A673 (cell line): ENCODE results near the gene IRAK3.

Experiments used
- EZH2 ChIP-seq: fragments of 200-600 bp; sonication (generic); IDR thresholded peaks from 2 replicates; pipeline ENCODE4 v1.6.1; 2017; ENCODE audit warnings: borderline replicate concordance, low read depth, mild to moderate bottlenecking, mixed read lengths, antibody characterized with exemption, low read length; ENCODE audit not compliant: poor library complexity, severe bottlenecking
- TF ChIP-seq, protein P1 (sequence below): fragments of 300-800, 200-600 bp; sonication (generic); conservative IDR thresholded peaks from 2 replicates; pipeline ENCODE4 v1.5.1; 2017; ENCODE audit warnings: low read depth, mild to moderate bottlenecking, antibody characterized with exemption, low read length, moderate library complexity, mixed read lengths

DNA sequence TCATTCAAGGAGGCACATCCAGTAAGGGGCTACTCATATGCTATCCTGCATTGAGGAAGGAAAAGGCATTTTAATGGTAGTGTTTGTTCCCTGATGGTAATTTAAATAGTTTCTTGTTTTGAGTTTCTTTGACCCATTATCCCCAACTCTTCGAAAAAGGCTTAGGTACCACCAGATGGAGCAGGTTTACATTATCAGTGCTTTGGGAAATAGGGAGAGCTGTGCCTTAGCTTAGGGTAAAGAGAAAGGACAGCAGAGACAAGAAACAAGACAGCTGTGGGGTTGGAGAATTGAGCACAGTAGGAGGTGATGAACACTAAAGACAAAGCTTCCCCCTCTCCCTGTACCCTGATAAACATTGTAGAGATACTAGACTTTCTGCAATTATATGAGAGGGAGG lies 84.1 kb downstream of the IRAK3 start:
- TF ChIP-seq EZH2: no peak
- TF ChIP-seq, protein P1, sequence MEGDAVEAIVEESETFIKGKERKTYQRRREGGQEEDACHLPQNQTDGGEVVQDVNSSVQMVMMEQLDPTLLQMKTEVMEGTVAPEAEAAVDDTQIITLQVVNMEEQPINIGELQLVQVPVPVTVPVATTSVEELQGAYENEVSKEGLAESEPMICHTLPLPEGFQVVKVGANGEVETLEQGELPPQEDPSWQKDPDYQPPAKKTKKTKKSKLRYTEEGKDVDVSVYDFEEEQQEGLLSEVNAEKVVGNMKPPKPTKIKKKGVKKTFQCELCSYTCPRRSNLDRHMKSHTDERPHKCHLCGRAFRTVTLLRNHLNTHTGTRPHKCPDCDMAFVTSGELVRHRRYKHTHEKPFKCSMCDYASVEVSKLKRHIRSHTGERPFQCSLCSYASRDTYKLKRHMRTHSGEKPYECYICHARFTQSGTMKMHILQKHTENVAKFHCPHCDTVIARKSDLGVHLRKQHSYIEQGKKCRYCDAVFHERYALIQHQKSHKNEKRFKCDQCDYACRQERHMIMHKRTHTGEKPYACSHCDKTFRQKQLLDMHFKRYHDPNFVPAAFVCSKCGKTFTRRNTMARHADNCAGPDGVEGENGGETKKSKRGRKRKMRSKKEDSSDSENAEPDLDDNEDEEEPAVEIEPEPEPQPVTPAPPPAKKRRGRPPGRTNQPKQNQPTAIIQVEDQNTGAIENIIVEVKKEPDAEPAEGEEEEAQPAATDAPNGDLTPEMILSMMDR: no peak
